ENCODE results near the gene ANKRD29. TPM values are rescaled to one million over a fixed set of nuclear protein-coding genes. Genes with fewer than 3 reads are reported as not detected.

Gene ANKRD29, protein sequence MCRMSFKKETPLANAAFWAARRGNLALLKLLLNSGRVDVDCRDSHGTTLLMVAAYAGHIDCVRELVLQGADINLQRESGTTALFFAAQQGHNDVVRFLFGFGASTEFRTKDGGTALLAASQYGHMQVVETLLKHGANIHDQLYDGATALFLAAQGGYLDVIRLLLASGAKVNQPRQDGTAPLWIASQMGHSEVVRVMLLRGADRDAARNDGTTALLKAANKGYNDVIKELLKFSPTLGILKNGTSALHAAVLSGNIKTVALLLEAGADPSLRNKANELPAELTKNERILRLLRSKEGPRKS
- polyA plus RNA-seq (ENCODE audit: insufficient read length in 4 of 4) = 1 to 10 TPM in 3 of 4 donors, under 1 TPM in 1; 0.96 to 2.9 (median 1.0) TPM

DNA sequence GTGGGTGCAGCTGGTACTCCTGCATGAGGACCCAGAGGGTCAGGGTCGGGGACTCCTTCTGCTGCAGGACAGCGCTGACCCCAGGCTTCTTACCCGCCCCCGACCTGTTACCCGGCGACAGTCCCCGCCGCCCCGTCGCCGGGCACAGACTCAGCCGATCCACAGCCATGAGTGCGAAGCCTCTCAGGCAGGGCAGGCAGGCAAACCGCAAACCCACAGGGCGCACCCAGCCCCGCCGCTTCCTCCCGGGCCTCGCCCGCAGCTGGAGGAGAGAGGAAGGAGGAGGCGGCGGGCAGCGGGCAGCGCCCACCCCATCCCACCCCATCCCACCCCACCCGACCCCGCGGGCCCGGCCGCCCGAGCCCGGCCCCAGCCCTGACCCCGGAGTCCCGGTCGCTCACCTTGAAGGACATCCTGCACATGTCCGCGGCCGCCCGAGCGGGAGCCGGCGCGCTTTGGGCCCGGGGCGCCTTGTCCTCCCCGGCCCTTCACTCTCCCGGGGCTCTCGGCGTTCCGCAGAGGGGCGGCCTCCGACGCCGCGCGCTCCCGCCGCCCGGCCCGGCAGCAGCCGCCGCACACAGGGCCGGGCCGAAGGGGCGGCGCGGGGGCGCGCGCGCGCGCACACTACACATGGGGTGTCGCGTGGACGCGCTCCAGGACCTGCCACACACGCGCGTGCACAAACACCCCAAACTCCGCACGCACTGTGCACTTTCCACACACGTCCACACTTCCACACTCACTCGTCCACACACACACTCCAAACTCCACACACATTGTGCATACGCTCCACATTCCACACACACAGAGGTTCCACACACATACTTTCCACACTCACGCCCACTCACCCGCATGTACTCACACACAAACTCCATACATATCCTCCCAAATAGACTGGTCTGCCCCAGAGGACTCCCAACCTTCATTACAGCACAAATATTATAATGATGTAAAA, at the start of gene ANKRD29:
Gene ANKRD29 (minus strand): TSS at position 603 of the 955 bp plus-strand sequence. CDS start 181 bp downstream, at position 422.
- DNase-seq (ENCODE audit: low read depth in 4 of 4, low spot score in 3 of 4) = peak in 2 of 4 donors; percentile 10 to 16

DNA sequence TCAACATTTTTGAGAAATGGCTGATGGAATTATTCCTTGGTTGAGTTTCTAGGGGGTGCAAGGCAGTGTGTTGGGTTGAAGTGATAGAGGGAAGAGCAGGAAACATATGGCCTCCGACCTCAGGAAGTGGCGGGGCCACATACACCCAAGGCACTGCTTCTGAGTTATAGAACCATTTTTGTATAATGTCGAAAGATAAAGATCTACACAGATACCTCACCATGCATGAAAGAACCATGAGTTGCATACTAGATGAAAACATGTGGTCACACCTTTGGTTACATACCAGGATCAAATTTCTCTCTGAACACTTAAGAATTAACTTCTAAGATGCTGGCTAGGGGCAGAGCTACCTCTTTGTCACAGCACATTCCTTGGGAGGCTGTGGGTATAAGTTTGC, 49.7 kb upstream of the ANKRD29 start:
- DNase-seq (ENCODE audit: low read depth in 4 of 4, low spot score in 3 of 4) = no peak

DNA sequence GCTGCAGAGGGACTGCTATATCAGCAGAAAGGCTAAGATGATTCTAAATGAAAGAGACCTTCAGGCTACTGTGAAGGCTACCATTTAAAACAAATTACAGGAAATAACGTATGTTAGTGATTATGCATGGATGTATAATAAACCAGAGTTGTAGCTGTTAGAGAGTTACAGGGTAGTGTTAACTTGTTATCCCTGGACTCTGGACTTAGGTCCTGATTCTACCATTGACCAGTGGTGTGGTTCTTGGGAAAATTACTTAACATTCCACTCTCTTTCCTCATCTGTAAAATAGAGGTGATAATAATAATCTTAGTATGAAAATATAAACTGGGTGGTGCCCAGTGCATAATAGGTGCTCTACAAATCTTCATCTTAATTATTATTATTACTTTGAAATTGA, 48.7 kb upstream of the ANKRD29 start:
- DNase-seq (ENCODE audit: low read depth in 4 of 4, low spot score in 3 of 4) = no peak

DNA sequence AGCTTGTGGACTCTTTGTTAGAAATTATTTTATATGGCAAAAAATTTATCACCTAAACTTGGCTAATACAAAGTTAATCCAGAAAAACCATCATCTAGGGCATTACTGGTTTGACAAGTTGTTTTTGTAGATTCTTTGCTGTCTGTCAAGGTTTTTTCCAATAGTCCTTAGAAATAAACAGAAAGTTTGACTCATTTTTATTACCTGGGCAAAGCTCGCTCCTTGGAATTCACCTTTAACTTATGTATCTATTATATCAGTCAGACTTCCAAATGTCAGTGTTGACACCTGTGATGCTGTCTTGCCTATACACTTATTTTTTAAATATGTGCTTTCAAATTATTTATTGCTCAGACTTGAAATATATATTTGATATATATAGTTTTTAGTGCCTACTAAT, 48.2 kb upstream of the ANKRD29 start:
- no peak for DNase-seq (ENCODE audit: low read depth in 4 of 4, low spot score in 3 of 4)

DNA sequence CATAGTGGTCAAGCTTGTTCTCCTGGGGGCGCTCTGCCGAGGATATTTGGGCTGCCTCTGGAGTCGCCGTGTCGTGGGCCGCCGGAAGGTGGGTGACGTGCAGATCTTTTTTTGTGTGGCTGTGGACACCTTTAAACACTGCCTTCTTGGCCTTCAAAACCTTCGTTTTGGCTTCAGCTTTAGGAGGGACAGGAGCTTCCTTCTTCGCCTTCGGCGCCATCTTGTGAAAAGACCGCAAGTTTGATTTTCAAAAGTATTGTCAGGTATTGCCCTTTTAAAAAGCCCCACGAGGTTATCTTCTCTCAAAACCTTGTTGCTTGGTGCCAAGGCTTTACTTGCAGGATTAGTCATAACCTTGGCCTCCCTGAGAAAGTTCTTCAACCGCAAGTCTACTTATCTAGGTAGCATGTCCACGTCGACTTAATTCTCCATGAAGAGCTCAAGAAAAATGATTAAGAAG, 47.4 kb upstream of the ANKRD29 start:
- no peak for DNase-seq (ENCODE audit: low read depth in 4 of 4, low spot score in 3 of 4)

DNA sequence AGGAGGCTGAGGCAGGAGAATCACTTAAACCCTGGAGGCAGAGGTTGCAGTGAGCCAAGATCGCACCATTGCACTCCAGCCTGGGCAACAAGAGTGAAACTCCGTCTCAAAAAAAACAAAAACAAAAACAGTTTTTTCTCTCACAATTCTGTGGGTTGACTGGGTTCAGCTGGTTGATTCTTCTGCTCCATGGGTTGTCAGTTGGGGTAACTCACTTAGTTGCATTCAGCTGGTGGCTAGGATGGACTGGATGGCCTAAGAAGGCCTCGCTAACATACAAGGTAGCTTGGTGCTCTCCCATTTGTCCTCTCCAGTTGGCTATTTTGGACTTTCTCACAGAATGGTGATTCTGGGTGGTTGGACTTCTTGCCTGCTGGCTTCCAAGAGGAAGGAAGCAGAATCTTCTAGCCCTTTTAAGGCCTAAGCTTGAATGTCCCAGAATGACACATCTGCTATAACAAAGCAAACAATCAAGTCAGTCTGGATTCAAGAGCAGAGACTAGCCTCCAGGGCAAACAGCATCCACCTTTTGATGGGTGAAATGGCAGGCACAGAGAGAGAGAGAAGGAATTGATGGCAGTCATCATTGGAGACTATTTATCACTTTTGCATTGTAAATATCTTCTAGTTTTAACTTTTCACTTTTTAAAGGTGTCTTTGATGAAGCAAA, 44.4 kb upstream of the ANKRD29 start:
- no peak for DNase-seq (ENCODE audit: low read depth in 4 of 4, low spot score in 3 of 4)

DNA sequence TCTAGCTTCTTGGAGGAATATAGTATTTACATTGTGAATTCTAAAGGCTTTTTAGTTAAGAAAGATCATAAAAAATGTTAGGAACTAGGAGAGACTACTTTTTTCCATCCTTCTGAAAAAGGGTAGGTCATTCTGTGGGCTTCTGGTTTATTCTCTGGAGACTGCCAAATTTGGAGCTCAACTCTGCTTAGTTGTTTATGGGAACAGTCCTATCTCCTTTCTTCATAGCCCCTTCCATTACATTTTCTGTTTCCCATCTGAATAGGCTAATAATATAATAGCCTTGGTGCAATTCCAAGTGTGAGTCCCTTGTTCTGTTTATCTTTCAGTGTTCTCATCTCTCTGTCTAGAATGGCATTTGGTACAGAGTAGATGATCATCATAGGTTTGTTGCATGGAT, 42.1 kb upstream of the ANKRD29 start:
- DNase-seq (ENCODE audit: low read depth in 4 of 4, low spot score in 3 of 4) = no peak

DNA sequence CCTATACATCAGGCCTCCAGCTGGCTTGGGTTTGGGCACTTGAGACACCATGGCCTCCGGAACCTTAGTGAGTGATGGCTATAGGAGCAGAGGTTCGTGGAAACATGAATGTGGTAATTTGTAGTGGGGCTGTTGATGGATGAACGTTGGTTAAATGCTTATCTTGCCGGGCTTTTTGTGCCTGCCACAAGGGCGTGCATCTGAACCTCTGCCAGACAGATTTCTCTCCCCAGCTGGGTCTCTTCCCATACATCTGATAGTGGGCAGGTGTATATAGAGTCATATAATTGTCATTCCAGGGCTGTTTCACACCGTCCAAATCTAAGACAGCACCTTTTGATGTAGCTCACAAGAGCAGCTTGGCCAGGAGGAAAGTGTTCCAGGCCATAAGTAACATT, 41.3 kb upstream of the ANKRD29 start:
- no peak for DNase-seq (ENCODE audit: low read depth in 4 of 4, low spot score in 3 of 4)

DNA sequence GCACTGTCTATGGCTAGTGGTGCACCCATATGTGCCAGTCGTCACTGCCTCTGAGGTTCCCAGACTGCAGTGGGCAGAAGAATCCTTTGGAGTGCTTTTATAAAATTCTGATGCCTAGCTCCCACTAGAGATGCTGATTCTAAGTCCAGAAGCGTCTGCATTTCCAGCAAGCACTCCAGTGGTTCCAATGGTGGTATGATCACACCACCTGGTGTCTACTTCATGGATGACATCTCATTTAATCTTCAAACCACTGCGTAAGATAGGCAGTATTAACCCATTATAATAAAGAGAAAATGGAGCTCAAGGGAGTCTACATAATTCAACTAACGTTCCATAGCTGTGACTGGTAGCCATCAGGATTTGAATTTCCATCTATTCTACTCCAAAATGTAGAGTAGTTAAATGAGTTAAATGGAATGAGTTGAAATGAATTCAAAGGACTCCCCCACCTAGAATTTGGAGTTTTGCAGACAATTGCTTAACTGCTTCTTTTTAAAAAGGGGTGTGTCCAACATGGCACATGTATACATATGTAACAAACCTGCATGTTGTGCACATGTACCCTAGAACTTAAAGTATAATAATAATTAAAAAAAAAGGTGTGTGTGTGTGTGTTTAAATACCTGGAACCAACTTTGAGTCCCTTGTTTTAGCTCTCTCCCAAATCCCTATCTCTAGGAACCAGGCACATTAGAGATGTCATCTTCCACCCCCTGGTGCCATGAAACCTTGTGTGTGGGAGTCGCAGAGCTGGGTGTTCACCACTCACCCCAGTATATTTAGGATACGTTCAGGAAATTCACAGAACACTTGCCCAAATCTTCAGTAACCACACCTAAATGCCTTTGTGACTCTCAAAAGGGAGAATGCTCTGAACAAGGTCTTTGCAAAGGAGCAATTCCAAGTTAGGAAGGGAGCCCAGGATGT, 40.6 kb upstream of the ANKRD29 start:
- no peak for DNase-seq (ENCODE audit: low read depth in 4 of 4, low spot score in 3 of 4)

DNA sequence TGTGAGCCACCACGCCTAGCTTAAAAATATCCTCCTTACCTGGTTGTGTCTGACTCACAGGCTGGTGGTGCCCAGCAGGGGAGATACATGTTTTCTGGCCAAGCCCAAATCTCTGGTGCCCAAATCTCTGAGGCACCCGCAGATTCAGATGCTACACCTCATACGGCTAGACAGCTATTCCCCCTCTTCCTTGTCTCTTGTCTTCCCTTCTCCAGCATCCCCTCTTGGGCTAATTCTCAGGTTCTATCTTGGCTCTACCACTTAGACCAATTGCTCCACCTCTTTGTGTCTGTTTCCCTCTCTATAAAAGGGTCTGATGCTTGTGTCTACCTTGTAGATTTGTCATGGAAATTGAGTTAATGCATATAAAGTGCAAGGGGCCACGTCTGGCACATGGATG, 39.9 kb upstream of the ANKRD29 start:
- no peak for DNase-seq (ENCODE audit: low read depth in 4 of 4, low spot score in 3 of 4)

DNA sequence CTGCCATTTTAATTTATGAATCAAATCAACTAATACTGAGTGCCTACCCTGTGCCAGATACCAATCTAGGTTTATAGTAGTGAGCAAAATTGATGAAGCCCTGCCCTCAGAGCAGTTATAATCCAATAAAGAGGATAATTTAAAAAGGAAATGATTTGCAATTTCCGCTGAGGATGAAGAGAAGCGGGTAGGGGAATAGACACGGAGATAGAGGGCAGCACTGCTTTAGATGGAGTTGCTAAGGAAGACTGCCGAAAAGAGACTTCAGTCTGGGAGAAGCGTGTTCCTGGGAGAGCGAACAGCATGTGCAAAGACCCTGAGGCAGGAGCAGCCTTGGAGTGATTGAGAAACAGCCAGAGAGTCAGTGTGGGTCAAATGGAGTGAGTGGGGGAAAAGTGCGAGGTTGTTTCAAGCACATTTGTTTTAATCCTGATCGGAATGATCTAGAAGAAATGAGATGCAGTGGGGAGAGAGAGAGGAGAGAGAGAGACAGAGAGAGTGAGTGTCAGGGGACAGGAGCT, 38.9 kb upstream of the ANKRD29 start:
- DNase-seq (ENCODE audit: low read depth in 4 of 4, low spot score in 3 of 4) = no peak

DNA sequence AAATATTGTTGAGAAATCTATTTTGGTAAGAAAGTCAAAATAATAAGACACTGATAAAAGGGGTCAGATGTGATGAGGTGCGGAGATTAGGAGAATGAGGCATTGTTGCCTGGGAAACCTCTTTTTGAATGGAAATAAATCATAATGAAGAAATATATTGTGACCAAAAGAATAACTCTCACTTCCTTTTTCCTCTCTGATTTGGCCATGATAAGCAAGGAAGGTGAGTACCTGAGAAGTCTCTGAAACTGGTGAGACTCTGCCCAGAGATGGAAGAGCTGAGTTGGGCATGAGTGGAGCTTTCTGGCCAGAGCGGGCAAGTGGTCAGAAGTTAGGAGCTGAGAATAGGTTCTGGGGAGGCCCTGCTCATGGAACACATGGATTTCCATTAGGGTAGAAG, 38.3 kb upstream of the ANKRD29 start:
- DNase-seq (ENCODE audit: low read depth in 4 of 4, low spot score in 3 of 4) = no peak

DNA sequence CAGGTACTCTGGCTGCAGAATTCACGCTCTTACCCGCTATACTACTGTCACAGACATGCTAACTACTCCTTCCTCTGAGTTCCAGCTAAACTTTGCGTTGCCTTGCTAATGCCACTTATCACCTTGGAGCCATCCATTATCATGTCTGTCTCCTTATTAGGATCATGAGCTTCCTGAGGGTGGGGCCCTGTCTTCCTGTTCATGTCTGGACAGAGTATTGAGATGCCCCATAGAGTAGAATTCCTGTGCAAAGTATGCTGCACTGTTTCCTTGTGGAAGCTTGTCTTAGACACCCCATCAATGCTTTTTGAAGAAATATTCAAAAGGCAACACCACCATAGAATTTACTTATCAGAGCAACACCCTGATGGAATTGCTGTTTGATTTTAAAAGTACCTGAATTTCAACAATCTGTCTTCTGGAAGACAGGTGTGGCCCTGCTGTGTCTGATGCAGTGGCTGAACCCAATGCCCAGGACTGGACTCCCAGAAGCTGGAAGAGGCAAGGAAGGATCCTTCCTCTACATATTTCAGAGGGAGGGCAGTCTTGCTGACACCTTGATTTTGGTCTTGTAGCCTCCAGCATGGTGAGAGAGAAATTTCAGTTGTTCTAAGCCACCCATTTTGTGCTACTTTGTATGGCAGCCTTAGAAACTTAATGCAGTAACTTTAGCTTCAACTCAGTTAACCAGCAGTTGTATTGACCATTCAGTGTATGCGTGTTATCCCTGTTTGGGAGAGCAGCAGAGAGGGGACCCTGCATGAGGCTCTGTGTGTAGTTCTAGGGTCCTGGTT, 32.1 kb upstream of the ANKRD29 start:
- DNase-seq (ENCODE audit: low read depth in 4 of 4, low spot score in 3 of 4) = no peak

DNA sequence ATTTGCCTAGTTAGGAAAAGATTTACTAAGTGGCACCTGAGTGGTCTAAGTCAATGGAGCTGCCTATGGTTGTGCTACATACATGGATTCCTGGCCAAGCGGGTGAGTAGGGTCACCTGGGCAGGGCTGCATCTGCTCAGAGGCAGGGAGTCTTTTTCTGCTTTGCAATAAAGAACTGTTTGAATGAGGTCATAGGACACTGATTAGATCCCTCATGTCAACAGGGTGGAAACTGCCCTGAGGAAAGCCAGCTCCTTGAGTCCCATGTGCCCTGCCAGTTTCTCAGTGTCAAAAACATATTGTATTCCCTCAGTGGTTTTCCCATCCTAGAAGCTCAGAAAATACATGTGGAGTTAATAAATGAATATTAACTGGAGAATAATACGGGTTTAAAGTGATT, 31.1 kb upstream of the ANKRD29 start:
- no peak for DNase-seq (ENCODE audit: low read depth in 4 of 4, low spot score in 3 of 4)

DNA sequence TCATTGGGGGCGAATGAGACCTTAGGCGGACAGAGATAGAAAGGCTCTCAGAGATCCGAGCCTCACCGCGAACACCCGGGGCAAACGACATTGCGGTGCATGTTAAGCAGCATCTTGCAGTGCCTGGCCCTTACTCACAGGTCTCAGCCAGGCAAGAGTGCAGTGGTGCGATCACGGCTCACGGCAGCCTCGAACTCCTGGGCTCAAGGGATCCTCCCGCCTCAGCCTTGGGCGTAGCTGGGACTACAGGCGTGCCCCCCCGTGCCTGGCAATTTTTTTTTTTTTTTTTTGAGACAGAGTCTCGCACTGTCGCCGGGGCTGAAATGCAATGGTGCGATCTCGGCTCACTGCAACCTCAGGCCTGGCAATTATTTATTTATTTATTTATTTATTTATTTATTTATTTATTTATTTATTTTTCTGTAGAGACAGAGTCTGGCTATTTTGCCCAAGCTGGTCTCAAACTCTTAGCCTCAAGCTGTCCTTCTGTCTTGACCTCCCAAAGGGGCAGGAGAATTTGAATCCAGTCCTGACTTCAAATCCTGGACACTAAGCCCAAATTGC, 27.9 kb upstream of the ANKRD29 start:
- DNase-seq (ENCODE audit: low read depth in 4 of 4, low spot score in 3 of 4) = no peak

DNA sequence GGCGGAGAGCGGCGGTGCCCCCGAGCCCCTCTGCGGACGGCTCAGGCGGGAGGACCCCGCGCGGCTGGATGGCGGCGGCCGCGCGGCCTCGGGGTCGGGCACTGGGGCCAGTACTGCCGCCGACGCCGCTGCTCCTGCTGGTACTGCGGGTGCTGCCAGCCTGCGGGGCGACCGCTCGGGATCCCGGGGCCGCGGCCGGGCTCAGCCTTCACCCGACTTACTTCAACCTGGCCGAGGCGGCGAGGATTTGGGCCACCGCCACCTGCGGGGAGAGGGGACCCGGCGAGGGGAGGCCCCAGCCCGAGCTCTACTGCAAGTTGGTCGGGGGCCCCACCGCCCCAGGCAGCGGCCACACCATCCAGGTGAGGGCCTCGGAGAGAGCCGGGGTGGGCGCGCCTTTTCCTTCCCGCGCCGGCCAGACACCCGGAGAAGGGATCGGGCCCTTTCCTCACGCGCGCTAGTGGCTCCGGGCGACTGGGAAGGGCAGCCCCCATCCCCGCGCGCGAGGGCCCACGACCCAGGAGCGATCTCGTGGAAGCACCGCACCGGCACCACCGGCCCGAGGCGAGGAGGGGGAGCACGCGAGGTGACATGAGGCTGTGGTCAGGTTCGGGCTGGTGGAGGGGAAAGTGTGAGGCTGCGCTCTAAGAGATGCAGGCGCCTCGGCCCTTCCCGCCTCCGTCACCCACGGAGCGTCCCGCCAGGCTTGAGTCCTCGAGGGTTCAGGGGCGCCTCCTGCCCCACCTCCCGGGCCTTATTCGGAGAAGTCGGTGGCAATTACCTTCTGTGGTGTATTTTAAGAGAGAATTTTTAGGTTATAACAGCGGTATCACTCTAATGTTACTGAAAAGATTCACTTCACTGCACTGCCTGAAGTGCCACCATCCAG, 27.1 kb upstream of the ANKRD29 start:
- DNase-seq (ENCODE audit: low read depth in 4 of 4, low spot score in 3 of 4) = no peak

DNA sequence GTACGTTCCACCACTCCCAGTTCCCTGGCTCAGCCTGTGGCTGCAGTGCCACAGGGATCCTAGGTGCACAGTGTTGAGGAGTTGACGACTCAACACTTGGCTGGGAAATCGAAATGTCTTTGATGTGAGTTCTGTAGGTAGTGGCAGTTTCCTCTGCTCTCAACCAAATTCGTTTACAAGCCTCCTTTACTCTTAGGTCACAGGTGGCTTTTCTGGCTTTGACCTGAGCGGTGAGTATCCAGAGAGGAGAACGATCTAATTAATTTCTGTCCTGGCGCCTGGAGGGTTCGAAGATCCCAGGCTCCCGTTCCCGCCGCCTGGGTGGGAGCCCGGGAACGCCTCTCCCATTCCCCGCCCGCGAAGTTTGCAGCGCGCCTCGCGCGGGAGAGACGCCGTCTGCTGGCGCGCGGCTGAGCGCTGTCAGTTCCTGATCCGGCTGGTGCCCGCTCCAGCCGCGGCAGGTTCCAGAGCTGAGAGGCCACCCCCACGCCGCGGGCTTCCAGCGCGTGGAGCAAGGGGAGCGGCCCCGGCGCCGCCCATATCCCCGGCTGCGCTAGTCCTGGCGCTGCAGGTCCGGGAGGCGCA, 26.4 kb upstream of the ANKRD29 start, which contains the start of gene LAMA3:
Gene LAMA3 (plus strand): TSS at position 423 of the 585 bp plus-strand sequence. CDS start 231 bp downstream, outside the sequence.
- peak in 2 of 4 donors; percentile 30 to 31 for DNase-seq (ENCODE audit: low read depth in 4 of 4, low spot score in 3 of 4)

Measured in left renal pelvis (tissue), 4 donors.